K562 (cell line): ENCODE data around the gene CEBPA. TPM values are rescaled to one million over a fixed set of nuclear protein-coding genes. Genes with fewer than 3 reads are reported as not detected.

Experiments
- ATAC-seq: fragments of 200-7000 bp; cut with Tn5 transposase; 3 replicates; pipeline ENCODE4 v1.9.1; 2020; ENCODE audit warnings: moderate library complexity
- BruUV-seq: library from RNA; stranded (reverse); fragments of 400-500 nt; replicated peaks from 2 replicates; lab custom pipeline; 2021; lab: Mats Ljungman, UMichigan
- CTCF ChIA-PET: fragments of 300-600 bp; formaldehyde crosslinking; extraction: SDS; loops from one replicate; lab custom pipeline; 2021; ENCODE audit warnings: low intra/inter-chr PET ratio; lab: Yijun Ruan, JAX
- POLR2A ChIA-PET: fragments of 300-600, 350-650 bp; sonication (Branson Sonifier 250); formaldehyde crosslinking; extraction: SDS; loops from one replicate; lab custom pipeline; 2021; ENCODE audit warnings: antibody characterized with exemption, inconsistent platforms; lab: Yijun Ruan, JAX
- DNase-seq, 4 experiments: peaks; one replicate each; pipeline versions ENCODE4 v3.0.0 to v3.0.0-alpha.2; 2011 to 2018; ENCODE audit warnings: low spot score in 3 of 4, mixed read lengths in 3 of 4; ENCODE audit errors: extremely low read depth in 1 of 4
- FAIRE-seq: peaks from 2 replicates; lab custom pipeline; 2011; peaks lifted over from hg19 to GRCh38; lab: Jason Lieb, UNC
- H2AFZ ChIP-seq: 2 replicates; pipeline ENCODE4 v1.6.0; 2011; ENCODE audit warnings: low read depth, low read length, control low read depth, inconsistent platforms
- H3K27ac ChIP-seq: fragments of 200-600 bp; 3 replicates; pipeline ENCODE4 v1.8.0; 2011; ENCODE audit warnings: low read depth, mild to moderate bottlenecking, control low read depth, inconsistent platforms, low read length, moderate library complexity, mixed read lengths; ENCODE audit errors: extremely low read depth
- H3K27me3 ChIP-seq, 2 experiments: fragments of 300-600 bp in 1 of 2; 2 replicates in 1 of 2; 3 replicates in 1 of 2; pipeline versions ENCODE4 v1.6.0 to v1.8.0; 2011; ENCODE audit warnings: inconsistent platforms in 2 of 2, low read length in 2 of 2, mild to moderate bottlenecking in 1 of 2, mixed read lengths in 1 of 2, moderate library complexity in 1 of 2; ENCODE audit not compliant: control insufficient read depth in 2 of 2, insufficient read depth in 2 of 2
- H3K36me3 ChIP-seq: fragments of 300-600 bp; 3 replicates; pipeline ENCODE4 v1.8.0; 2011; ENCODE audit warnings: mild to moderate bottlenecking, low read length, inconsistent platforms; ENCODE audit not compliant: control insufficient read depth, insufficient read depth
- H3K4me1 ChIP-seq, 2 experiments: fragments of 200-600 bp in 1 of 2; replicated peaks in 1 of 2; 2 replicates in 1 of 2; 3 replicates in 1 of 2; pipeline versions ENCODE4 v1.5.1 to v1.8.0; 2011; ENCODE audit warnings: inconsistent platforms in 2 of 2, low read length in 2 of 2, mild to moderate bottlenecking in 1 of 2, mixed read lengths in 1 of 2, moderate library complexity in 1 of 2; ENCODE audit not compliant: control insufficient read depth in 2 of 2, insufficient read depth in 2 of 2
- H3K4me2 ChIP-seq: 2 replicates; pipeline ENCODE4 v1.6.1; 2011; ENCODE audit warnings: low read length, control low read depth, inconsistent platforms, mixed read lengths; ENCODE audit not compliant: insufficient read depth
- H3K4me3 ChIP-seq: fragments of 200-600 bp; sonication (generic), shearing (Covaris generic); 2 replicates; pipeline ENCODE4 v1.5.1; 2016; ENCODE audit warnings: control low read depth, inconsistent platforms
- H3K79me2 ChIP-seq: fragments of 200-600 bp; 3 replicates; pipeline ENCODE4 v1.8.0; 2011; ENCODE audit warnings: low read length, inconsistent platforms; ENCODE audit not compliant: control insufficient read depth, insufficient read depth
- H3K9ac ChIP-seq, 2 experiments: 2 replicates each; pipeline versions ENCODE4 v1.6.0 to v1.6.1; 2011; ENCODE audit warnings: low read depth in 2 of 2, low read length in 2 of 2, control low read depth in 1 of 2, inconsistent platforms in 1 of 2, mild to moderate bottlenecking in 1 of 2, mixed read lengths in 1 of 2; ENCODE audit not compliant: insufficient read depth in 1 of 2
- H3K9me1 ChIP-seq: one replicate; pipeline ENCODE4 v1.6.0; 2011; ENCODE audit warnings: inconsistent platforms, mild to moderate bottlenecking, low read length, moderate library complexity; ENCODE audit not compliant: control insufficient read depth, insufficient read depth
- H3K9me3 ChIP-seq: replicated peaks from 2 replicates; pipeline ENCODE4 v1.5.1; 2011; ENCODE audit warnings: low read depth, low read length, inconsistent platforms; ENCODE audit not compliant: control insufficient read depth, insufficient read depth
- H4K20me1 ChIP-seq: replicated peaks from 2 replicates; pipeline ENCODE4 v1.6.1; 2011; ENCODE audit warnings: low read length, inconsistent platforms, mixed read lengths; ENCODE audit not compliant: control insufficient read depth, insufficient read depth
- CCAR2 ChIP-seq: fragments of 200-400 bp; formaldehyde crosslinking; IDR thresholded peaks from 2 replicates; pipeline ENCODE4 v1.6.1; 2017; ENCODE audit warnings: mild to moderate bottlenecking, low read depth, low read length
- GABPA ChIP-seq: fragments of 200-800 bp; sonication (Bioruptor generic); conservative IDR thresholded peaks from 2 replicates; pipeline ENCODE4 v1.6.1; 2016; ENCODE audit warnings: low read depth, missing genetic modification characterization, missing compliant biosample characterization
- MAFF ChIP-seq: IDR thresholded peaks from 2 replicates; pipeline ENCODE4 v1.6.1; 2012; ENCODE audit warnings: low read length, improper control_type of control experiment
- MIER1 ChIP-seq: fragments of 450-650 bp; IDR thresholded peaks from 2 replicates; pipeline ENCODE4 v1.6.1; 2016; ENCODE audit warnings: antibody characterized with exemption, mild to moderate bottlenecking, low read depth
- NR2F6 ChIP-seq: fragments of 450-650 bp; formaldehyde crosslinking; IDR thresholded peaks from 2 replicates; pipeline ENCODE4 v1.4.0; 2020; ENCODE audit warnings: mild to moderate bottlenecking
- PHB ChIP-seq: fragments of 250-450 bp; sonication (Bioruptor Pico); IDR thresholded peaks from 2 replicates; pipeline ENCODE4 v1.5.0; 2021
- PHB2 ChIP-seq: fragments of 450-650 bp; IDR thresholded peaks from 2 replicates; pipeline ENCODE4 v1.6.1; 2017; ENCODE audit warnings: low read depth
- SUPT5H ChIP-seq: fragments of 450-650 bp; IDR thresholded peaks from 2 replicates; pipeline ENCODE4 v1.6.1; 2016
- TCFL5 ChIP-seq: fragments of 250-450 bp; sonication (Bioruptor Pico); conservative IDR thresholded peaks from 2 replicates; pipeline ENCODE4 v1.6.1; 2021; ENCODE audit warnings: mild to moderate bottlenecking, moderate library complexity, matching md5 sums
- ZC3H4 ChIP-seq: sonication (generic); formaldehyde crosslinking; IDR thresholded peaks from 2 replicates; pipeline ENCODE4 v1.9.0; 2021; ENCODE audit warnings: missing genetic modification reagents, borderline replicate concordance
- ZC3H8 ChIP-seq: fragments of 450-650 bp; IDR thresholded peaks from 2 replicates; pipeline ENCODE4 v1.6.1; 2017
- ZFP30 ChIP-seq: fragments of 250-450 bp; sonication (Bioruptor Pico); IDR thresholded peaks from 2 replicates; pipeline ENCODE4 v1.8.0; 2022; ENCODE audit warnings: moderate library complexity, mild to moderate bottlenecking, inconsistent platforms, borderline replicate concordance
- ZKSCAN3 ChIP-seq: fragments of 250-450 bp; sonication (Bioruptor Pico); IDR thresholded peaks from 2 replicates; pipeline ENCODE4 v1.4.0; 2020
- ZNF384 ChIP-seq: IDR thresholded peaks from 2 replicates; pipeline ENCODE4 v1.6.1; 2012; ENCODE audit warnings: low read depth, low read length, improper control_type of control experiment
- WGBS: fragments of 100-300 bp; shearing (Covaris generic); methylation state at CpG from one replicate; pipeline ENCODE4 v1.1.6; 2016; ENCODE audit warnings: low coverage, mixed read lengths; ENCODE audit not compliant: insufficient coverage; ENCODE audit errors: missing lambda C conversion rate; 5-methylcytosine and 5-hydroxymethylcytosine counted together
- in situ Hi-C: fragments of 300-500 bp; cut with MboI; formaldehyde crosslinking; loops from 4 replicates; pipeline ENCODE4 v1.15.0; 2018; ENCODE audit warnings: inconsistent platforms, mixed read lengths
- intact Hi-C: fragments of 100-400 bp; cut with micrococcal nuclease; formaldehyde crosslinking; loops from 2 replicates; pipeline ENCODE4 v1.14.2; 2022
- polyA plus RNA-seq, 8 experiments: library from polyadenylated mRNA; depleted of rRNA in 4 of 8; stranded (reverse) in 5 of 8; unstranded in 3 of 8; fragments of >200 nt; fragmentation: Nextera tagmentation in 2 of 8; fragmentation: Illumina TruSeq in 1 of 8; extraction: Ambion mirVana in 2 of 8; extraction: Trizol in 1 of 8; gene quantifications; 2 replicates each; pipeline versions ENCODE4 v1.2.1 to v1.2.3, GENCODE V29; 2011 to 2014; ENCODE audit warnings: inconsistent platforms in 1 of 8, missing spikeins in 1 of 8
- total RNA-seq, 7 experiments: library from RNA; depleted of rRNA in 6 of 7; stranded (reverse); fragments of >200 nt in 6 of 7; fragmentation: Illumina TruSeq in 2 of 7; extraction: Trizol in 2 of 7; gene quantifications; 2 replicates each; pipeline versions ENCODE4 v1.2.1 to v1.2.3, GENCODE V29; 2011 to 2021; ENCODE audit warnings: low replicate concordance in 1 of 7
- TF ChIP-seq, protein P1 (sequence below): sonication (generic); formaldehyde crosslinking; IDR thresholded peaks from 2 replicates; pipeline ENCODE4 v1.8.0; 2022; ENCODE audit warnings: mild to moderate bottlenecking, missing genetic modification reagents
- TF ChIP-seq, protein P2 (sequence below): fragments of 450-650 bp; formaldehyde crosslinking; IDR thresholded peaks from 2 replicates; pipeline ENCODE4 v1.4.0; 2020; ENCODE audit warnings: mild to moderate bottlenecking, moderate library complexity

Gene CEBPA
- total and polyA plus RNA-seq, 9 of the 15 experiments (the other 6 are each of a cell fraction or from before 2014, with no cell fraction given), result 0.03 to 0.59 (median 0.15) TPM; not detected in 2

- H3K9me1 ChIP-seq, result no peaks in the 10 kb centered on the region
- H3K79me2 ChIP-seq, result no peaks in the 10 kb centered on the region
- H3K27ac ChIP-seq, result no peak overlapping the region
- WGBS, result 0% methylated on average over 5 of the region's 5 CpGs
- ChIA-PET CTCF (no interaction called here), POLR2A (interaction anchor here (1.1 kb wide), 1 partner anchor 10 kb away, joined by 3 read pairs; no protein-coding TSS in a partner anchor)
- FAIRE-seq (no peak), DNase-seq (no peak), ATAC-seq (no peak)
- no peak overlapping the region for H2AFZ ChIP-seq
- intact Hi-C loops, result no loop called here
- no peaks in the 10 kb centered on the region for H3K36me3 ChIP-seq
- in situ Hi-C loops, result no loop called here
- H3K9me3 ChIP-seq, result no peaks in the 10 kb centered on the region
- no peak overlapping the region for H3K4me2 ChIP-seq
- H3K4me1 ChIP-seq, result no peaks in the 10 kb centered on the region
- no TSS peak for BruUV-seq
- no peak overlapping the region for H3K4me3 ChIP-seq
- peaks cover 0 to 4% of the 10 kb centered on the region in 2 experiments; a peak in 3 of 5 replicates for H3K27me3 ChIP-seq
- H4K20me1 ChIP-seq, result no peaks in the 10 kb centered on the region
- H3K9ac ChIP-seq, result no peak overlapping the region
- no peak for TF ChIP-seq PHB2
- TF ChIP-seq TCFL5, result no peak
- no peak for TF ChIP-seq ZNF384
- TF ChIP-seq ZC3H8, result no peak
- TF ChIP-seq MIER1, result no peak
- TF ChIP-seq CCAR2, result no peak
- TF ChIP-seq, protein P1, sequence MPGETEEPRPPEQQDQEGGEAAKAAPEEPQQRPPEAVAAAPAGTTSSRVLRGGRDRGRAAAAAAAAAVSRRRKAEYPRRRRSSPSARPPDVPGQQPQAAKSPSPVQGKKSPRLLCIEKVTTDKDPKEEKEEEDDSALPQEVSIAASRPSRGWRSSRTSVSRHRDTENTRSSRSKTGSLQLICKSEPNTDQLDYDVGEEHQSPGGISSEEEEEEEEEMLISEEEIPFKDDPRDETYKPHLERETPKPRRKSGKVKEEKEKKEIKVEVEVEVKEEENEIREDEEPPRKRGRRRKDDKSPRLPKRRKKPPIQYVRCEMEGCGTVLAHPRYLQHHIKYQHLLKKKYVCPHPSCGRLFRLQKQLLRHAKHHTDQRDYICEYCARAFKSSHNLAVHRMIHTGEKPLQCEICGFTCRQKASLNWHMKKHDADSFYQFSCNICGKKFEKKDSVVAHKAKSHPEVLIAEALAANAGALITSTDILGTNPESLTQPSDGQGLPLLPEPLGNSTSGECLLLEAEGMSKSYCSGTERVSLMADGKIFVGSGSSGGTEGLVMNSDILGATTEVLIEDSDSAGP (CRISPR knock-in tag), result no peak
- no peak for TF ChIP-seq PHB (CRISPR knock-in tag)
- TF ChIP-seq SUPT5H, result no peak
- TF ChIP-seq GABPA (tag), result no peak
- no peak for TF ChIP-seq NR2F6
- no peak for TF ChIP-seq ZKSCAN3 (CRISPR knock-in tag)
- TF ChIP-seq, protein P2, sequence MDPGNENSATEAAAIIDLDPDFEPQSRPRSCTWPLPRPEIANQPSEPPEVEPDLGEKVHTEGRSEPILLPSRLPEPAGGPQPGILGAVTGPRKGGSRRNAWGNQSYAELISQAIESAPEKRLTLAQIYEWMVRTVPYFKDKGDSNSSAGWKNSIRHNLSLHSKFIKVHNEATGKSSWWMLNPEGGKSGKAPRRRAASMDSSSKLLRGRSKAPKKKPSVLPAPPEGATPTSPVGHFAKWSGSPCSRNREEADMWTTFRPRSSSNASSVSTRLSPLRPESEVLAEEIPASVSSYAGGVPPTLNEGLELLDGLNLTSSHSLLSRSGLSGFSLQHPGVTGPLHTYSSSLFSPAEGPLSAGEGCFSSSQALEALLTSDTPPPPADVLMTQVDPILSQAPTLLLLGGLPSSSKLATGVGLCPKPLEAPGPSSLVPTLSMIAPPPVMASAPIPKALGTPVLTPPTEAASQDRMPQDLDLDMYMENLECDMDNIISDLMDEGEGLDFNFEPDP (CRISPR knock-in tag), result no peak
- no peak for TF ChIP-seq ZFP30 (CRISPR knock-in tag)
- no peak for TF ChIP-seq MAFF
- TF ChIP-seq ZC3H4 (CRISPR knock-in tag), result no peak
These were observed 33.1 kb upstream of the CEBPA start for GRCh38 chr19:33335446-33335845.
